Gastroesophageal sphincter (tissue), 4 donors: Measurements from ENCODE around the gene KIF26B. TPM values are rescaled to one million over a fixed set of nuclear protein-coding genes. Genes with fewer than 3 reads are reported as not detected.

Experiments
- ATAC-seq: fragments of 150-250 bp; one replicate; pipeline ENCODE4 v1.9.1; 2016; ENCODE audit warnings: mild to moderate bottlenecking, moderate library complexity
- H3K27ac ChIP-seq, 4 donors: fragments of 200-600 bp; sonication (generic) in 3 of 4; 1 replicate in 3 of 4; 2 replicates in 1 of 4; pipeline ENCODE4 v1.5.1; 2016 to 2019
- H3K27me3 ChIP-seq: fragments of 200-600 bp; sonication (generic); one replicate; pipeline ENCODE4 v1.5.1; 2019
- H3K36me3 ChIP-seq, 2 donors: fragments of 200-600 bp; sonication (generic); one replicate each; pipeline ENCODE4 v1.5.1; 2019; ENCODE audit warnings: control low read depth in 1 of 2
- H3K4me1 ChIP-seq, 3 donors: fragments of 200-600 bp; sonication (generic); 1 replicate in 2 of 3; 2 replicates in 1 of 3; pipeline ENCODE4 v1.5.1; 2016 to 2019; ENCODE audit warnings: control low read depth in 2 of 3
- H3K4me3 ChIP-seq, 2 donors: fragments of 200-600 bp; sonication (generic); one replicate each; pipeline ENCODE4 v1.5.1; 2019; ENCODE audit warnings: mild to moderate bottlenecking in 1 of 2, moderate library complexity in 1 of 2
- H3K9me3 ChIP-seq, 3 donors: fragments of 200-600 bp; sonication (generic); one replicate each; pipeline ENCODE4 v1.5.1; 2017 to 2019; ENCODE audit warnings: control low read depth in 2 of 3
- EP300 ChIP-seq: sonication (generic); formaldehyde crosslinking; IDR thresholded peaks from one replicate; pipeline ENCODE4 v1.6.1; 2017; ENCODE audit warnings: antibody characterized with exemption, mild to moderate bottlenecking
- POLR2A ChIP-seq, 2 donors: fragments of 450-650 bp; IDR thresholded peaks; one replicate each; pipeline ENCODE4 v1.6.1; 2017; ENCODE audit warnings: antibody characterized with exemption in 2 of 2, mild to moderate bottlenecking in 2 of 2, moderate library complexity in 1 of 2
- POLR2AphosphoS5 ChIP-seq: sonication (generic); formaldehyde crosslinking; IDR thresholded peaks from one replicate; pipeline ENCODE4 v1.6.1; 2017; ENCODE audit warnings: antibody characterized with exemption
- WGBS, 2 donors: methylation state at CpG; one replicate each; pipeline ENCODE4 v1.1.5; 2018; ENCODE audit warnings: low coverage in 1 of 2; 5-methylcytosine and 5-hydroxymethylcytosine counted together
- total RNA-seq, 4 donors: library from RNA; depleted of rRNA; stranded (reverse); fragments of >200 nt; gene quantifications; one replicate each; pipeline ENCODE4 v1.1.0, GENCODE V29; 2016
- TF ChIP-seq, protein P1 (sequence below), 4 experiments: fragments of 200-600 bp in 2 of 4; fragments of 450-650 bp in 2 of 4; sonication (generic) in 1 of 4; IDR thresholded peaks; one replicate each; pipeline ENCODE4 v1.5.1; 2017 to 2019; ENCODE audit warnings: antibody characterized with exemption in 4 of 4, mild to moderate bottlenecking in 2 of 4, moderate library complexity in 2 of 4

KIF26B gene
- total RNA-seq, 4 donors from 2014 or later: 0.62 to 1.9 (median 0.97) TPM

DNA sequence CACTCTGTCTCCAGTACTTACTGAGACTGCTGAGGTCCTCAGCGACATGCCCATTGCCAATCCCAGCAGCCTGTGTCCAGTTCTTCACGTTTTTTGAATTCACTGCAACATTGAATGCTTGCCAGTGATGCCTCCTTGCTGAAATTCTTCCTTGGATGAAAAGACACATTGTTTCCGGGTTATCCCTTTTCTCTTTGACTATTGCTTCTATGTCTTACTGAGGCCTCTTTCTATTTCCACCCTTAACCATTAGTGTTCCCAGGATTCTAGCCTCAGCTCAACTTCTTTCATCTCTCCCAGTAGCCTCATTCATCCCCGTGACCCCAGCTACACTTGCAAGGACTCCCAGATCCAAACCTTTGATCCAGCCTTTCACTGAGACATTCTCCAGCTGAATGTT, 46.5 kb upstream of the KIF26B start:
- Histone ChIP-seq H3K4me1 (no peaks in the 10 kb centered on the region), H3K9me3 (no peaks in the 10 kb centered on the region), H3K27ac (no peak overlapping the region), H3K27me3 (no peaks in the 10 kb centered on the region), H3K4me3 (no peak overlapping the region), H3K36me3 (no peaks in the 10 kb centered on the region)
- WGBS, 2 donors: 67 to 73% methylated on average over 4 of the region's 4 CpGs
- no peak for ATAC-seq
- TF ChIP-seq, protein P1, sequence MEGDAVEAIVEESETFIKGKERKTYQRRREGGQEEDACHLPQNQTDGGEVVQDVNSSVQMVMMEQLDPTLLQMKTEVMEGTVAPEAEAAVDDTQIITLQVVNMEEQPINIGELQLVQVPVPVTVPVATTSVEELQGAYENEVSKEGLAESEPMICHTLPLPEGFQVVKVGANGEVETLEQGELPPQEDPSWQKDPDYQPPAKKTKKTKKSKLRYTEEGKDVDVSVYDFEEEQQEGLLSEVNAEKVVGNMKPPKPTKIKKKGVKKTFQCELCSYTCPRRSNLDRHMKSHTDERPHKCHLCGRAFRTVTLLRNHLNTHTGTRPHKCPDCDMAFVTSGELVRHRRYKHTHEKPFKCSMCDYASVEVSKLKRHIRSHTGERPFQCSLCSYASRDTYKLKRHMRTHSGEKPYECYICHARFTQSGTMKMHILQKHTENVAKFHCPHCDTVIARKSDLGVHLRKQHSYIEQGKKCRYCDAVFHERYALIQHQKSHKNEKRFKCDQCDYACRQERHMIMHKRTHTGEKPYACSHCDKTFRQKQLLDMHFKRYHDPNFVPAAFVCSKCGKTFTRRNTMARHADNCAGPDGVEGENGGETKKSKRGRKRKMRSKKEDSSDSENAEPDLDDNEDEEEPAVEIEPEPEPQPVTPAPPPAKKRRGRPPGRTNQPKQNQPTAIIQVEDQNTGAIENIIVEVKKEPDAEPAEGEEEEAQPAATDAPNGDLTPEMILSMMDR (IDR thresholded peaks at IDR 0.05): no peak
- TF ChIP-seq EP300 (no peak), POLR2AphosphoS5 (no peak), POLR2A (IDR thresholded peaks at IDR 0.05) (no peak)

- H3K27me3 ChIP-seq: no peaks in the 10 kb centered on the region
- no peaks in the 10 kb centered on the region for H3K36me3 ChIP-seq
- TF ChIP-seq, protein P1 (IDR thresholded peaks at IDR 0.05): no peak
- TF ChIP-seq EP300 (no peak), POLR2A (IDR thresholded peaks at IDR 0.05) (no peak), POLR2AphosphoS5 (no peak)
- H3K9me3 ChIP-seq: no peaks in the 10 kb centered on the region
- H3K4me3 ChIP-seq: no peak overlapping the region
- H3K27ac ChIP-seq: no peak overlapping the region
- WGBS, 2 donors: 69% methylated on average over 6 of the region's 7 CpGs; no CpG with 5 or more reads in 1 of the 2 donors
- ATAC-seq: no peak
- H3K4me1 ChIP-seq: no peaks in the 10 kb centered on the region
Measured at GRCh38 chr1:245108909-245109308, 45.9 kb upstream of the KIF26B start.

- WGBS, 2 donors: 67 to 100% methylated on average over 2 of the region's 2 CpGs
- H3K4me3 ChIP-seq: no peak overlapping the region
- no peaks in the 10 kb centered on the region for H3K36me3 ChIP-seq
- no peak overlapping the region for H3K27ac ChIP-seq
- H3K9me3 ChIP-seq: no peaks in the 10 kb centered on the region
- H3K27me3 ChIP-seq: no peaks in the 10 kb centered on the region
- H3K4me1 ChIP-seq: no peaks in the 10 kb centered on the region
- TF ChIP-seq EP300 (no peak), POLR2A (IDR thresholded peaks at IDR 0.05) (no peak), POLR2AphosphoS5 (no peak)
- TF ChIP-seq, protein P1 (IDR thresholded peaks at IDR 0.05): no peak
- ATAC-seq: no peak
Measured at GRCh38 chr1:245110406-245110805, 44.4 kb upstream of the KIF26B start.

- H3K4me1 ChIP-seq: no peaks in the 10 kb centered on the region
- TF ChIP-seq EP300 (no peak), POLR2A (IDR thresholded peaks at IDR 0.05) (no peak), POLR2AphosphoS5 (no peak)
- TF ChIP-seq, protein P1 (IDR thresholded peaks at IDR 0.05): no peak
- H3K9me3 ChIP-seq: no peaks in the 10 kb centered on the region
- no peaks in the 10 kb centered on the region for H3K27me3 ChIP-seq
- H3K27ac ChIP-seq: no peak overlapping the region
- H3K4me3 ChIP-seq: no peak overlapping the region
- no peak for ATAC-seq
- WGBS, 2 donors: 86 to 94% methylated on average over 4 to 6 of the region's 6 CpGs
- no peaks in the 10 kb centered on the region for H3K36me3 ChIP-seq
Measured at GRCh38 chr1:245111073-245111472, 43.7 kb upstream of the KIF26B start.

- Histone ChIP-seq H3K4me3 (no peak overlapping the region), H3K27me3 (no peaks in the 10 kb centered on the region), H3K4me1 (no peaks in the 10 kb centered on the region), H3K36me3 (no peaks in the 10 kb centered on the region), H3K9me3 (no peaks in the 10 kb centered on the region), H3K27ac (no peak overlapping the region)
- TF ChIP-seq EP300 (no peak), POLR2A (IDR thresholded peaks at IDR 0.05) (no peak), POLR2AphosphoS5 (no peak)
- TF ChIP-seq, protein P1 (IDR thresholded peaks at IDR 0.05): no peak
- ATAC-seq: no peak
- WGBS, 2 donors: 86 to 96% methylated on average over 9 of the region's 9 CpGs
Measured at GRCh38 chr1:245113649-245114048, 41.1 kb upstream of the KIF26B start.
